ENCODE data around the gene ITM2A.

The ITM2A gene

GRCh38 chrX:79366873-79367749 is at the start of gene ITM2A:
Gene ITM2A (minus strand): TSS chrX:79367334. CDS start chrX:79367215, 119 bp downstream.
- DNase-seq = no peak

GRCh38 chrX:79415056-79415455 is 47.9 kb upstream of the ITM2A start:
- DNase-seq = no peak

DNA sequence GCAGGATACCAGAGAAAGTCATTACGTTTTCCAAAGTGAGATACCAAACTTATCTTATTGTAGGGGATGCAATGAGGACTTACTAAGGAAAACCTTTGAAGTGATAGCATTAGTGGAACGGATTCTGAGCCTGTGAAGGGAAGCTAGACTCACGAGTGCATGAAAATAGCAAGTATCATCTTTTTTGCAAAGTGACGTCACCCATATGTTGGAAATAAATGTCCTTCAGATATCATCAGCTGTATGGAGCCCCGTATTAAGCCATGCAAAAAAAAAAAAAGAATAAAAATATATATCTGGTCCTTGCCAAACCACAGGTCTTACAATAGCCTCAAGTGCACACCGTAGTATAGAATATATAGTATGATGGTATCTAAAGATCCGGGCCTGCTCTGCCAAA is 46.8 kb upstream of the ITM2A start:
- DNase-seq = no peak

DNA sequence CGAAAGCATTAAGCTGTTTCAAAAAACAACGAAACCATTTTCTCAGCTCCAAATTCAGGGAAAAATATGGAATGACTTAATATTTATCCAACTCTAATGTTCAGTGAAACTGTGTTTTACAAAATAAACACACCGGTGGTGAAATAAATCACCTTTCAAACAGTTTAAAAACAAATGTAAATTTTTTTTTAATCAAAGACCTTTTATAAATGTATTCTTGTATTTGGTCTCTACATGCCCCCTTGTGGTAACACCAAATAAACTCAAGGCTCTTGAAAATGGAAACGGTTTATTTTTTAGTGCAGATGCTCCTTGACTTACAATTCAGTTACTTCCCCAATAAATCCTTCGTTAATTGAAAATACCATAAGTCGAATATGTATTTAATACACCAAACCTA is 45.8 kb upstream of the ITM2A start:
- no peak for DNase-seq

GRCh38 chrX:79412166-79412565 is 45.0 kb upstream of the ITM2A start:
- DNase-seq = no peak

GRCh38 chrX:79409657-79410056 is 42.5 kb upstream of the ITM2A start:
- DNase-seq = no peak

GRCh38 chrX:79408623-79409322 is 41.6 kb upstream of the ITM2A start:
- no peak for DNase-seq

DNA sequence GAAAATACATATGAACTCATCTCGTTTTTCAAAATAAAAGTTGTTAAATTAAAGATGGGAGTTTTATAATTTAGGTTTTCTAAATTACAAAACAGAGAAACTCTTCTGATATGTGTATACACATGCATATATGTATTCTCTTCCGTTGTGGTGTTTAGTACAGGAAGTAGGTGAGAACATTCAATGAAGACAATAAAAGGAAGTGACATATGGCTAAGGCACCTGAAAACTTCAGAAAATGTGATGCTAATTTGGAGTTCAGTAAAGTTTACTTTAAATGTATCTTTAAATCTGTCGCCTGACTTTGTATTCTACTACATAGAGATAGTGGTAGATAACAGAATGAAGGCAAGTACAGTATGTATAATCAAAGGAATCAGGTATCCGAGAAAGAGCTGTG is 33.5 kb upstream of the ITM2A start:
- DNase-seq = no peak

DNA sequence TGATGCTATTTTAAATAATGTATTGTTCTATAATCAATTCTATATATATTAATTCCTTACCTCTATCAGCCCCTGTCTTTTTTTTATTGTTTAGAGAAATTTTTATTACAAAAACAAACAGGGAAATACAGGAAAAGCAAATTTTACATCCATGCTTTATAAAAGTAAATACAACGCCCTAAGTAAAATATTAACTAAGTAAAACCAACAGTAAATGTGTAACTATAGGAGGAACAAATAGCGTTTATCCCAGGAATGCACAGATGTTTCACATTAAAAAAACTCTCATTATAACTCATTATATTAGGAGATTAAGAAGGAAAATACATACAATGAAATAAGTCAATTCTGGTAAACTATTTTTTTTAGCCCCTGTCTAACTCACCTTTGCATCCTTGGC is 8.2 kb upstream of the ITM2A start:
- no peak for DNase-seq

DNA sequence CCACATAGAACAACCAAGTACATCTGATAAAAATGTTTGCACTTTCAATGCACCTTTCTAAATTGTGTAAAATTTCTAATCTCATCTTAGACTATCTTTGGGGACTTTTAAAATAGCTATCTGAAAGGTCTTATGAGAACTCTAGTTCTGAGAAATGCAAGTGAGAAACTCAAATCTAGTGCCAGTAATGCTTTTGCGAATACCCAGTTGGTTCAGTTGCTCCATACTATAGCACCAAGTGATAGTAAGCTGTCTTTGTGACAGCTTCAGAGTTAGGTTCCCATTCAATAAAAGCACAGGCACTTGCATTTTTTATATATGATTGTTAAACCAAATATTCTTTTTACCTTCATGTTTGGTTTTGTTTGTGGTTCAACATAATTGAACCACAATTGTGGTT is 4.5 kb upstream of the ITM2A start:
- DNase-seq = no peak

- DNase-seq = no peak
Observed at GRCh38 chrX:79371101-79371500, 4.0 kb upstream of the ITM2A start.

- DNase-seq = no peak
Observed at GRCh38 chrX:79369871-79370270, 2.7 kb upstream of the ITM2A start.

- DNase-seq = no peak
Observed at GRCh38 chrX:79368441-79368840, 1.3 kb upstream of the ITM2A start.

DNA sequence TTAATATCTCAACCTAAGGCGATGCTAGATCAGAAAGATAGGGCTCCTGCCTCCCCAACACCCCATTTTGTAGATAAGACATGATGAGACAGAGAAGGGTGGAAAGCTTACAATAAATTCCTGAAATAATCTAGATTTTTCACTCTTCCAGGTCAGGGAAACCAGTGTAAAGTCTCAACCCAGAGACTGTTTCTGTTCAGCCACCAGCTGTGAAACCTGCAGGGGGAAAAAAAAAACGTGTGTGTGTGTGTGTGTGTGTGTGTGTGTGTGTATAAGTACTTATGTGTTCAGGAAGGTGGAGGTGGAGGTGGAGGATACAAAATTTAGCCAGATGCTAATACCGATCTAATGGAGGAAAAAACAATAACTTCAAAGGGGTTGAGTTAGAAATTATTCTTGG is 773 bp upstream of the ITM2A start:
- no peak for DNase-seq

DNA sequence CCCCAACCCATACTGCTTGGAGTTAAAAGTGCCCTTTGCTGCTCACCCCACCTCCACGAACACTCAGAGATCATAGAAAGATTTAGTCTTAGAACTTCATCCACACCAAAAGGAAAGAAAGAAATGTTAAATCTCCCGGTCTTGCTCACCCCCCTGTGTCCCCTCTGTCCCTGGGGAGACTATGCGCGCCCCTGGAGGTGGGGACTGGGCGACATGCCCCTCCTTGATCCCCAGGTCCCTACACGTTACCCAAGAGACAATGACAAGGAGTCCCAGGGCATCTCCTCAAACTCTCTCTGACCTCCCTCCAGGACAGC is 620 bp downstream of the ITM2A start:
- no peak for DNase-seq

DNA sequence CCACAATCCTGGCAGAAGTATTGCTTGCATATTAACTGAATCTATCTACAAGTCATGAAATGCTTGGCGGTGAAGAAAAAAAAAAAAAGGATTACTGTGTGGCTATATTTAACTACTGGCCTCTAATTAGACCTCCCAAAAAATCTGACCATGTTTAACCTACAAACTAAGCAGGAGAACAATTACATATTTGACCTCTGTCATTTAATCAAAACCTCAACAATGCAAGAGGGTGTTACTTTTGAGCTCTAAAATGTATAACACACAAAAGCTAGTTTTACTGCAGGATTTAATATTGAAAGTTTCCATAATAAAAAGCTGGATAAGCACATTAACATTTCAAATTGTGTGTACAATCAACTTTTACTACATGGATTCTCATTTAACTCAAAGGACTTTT is 1.5 kb downstream of the ITM2A start:
- DNase-seq = no peak

DNA sequence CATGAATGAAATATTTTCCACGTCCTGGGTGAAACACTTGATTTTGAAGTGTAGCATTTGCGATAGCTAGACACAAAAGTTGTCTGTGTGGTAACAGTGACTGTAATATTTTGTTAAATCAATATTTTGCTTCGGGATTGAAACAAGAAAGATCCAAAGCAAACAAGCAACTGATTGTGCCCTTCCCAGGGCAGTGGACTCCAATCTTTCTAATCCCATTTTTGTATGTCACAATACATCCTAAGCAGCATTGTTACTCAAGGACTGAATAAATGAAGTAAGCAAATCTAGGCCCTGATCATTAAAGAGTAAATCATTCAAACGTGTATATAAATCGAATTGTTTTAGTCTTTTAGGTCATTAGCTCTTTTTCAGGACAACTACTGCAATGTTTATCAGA is 2.8 kb downstream of the ITM2A start:
- DNase-seq = no peak

GRCh38 chrX:79361192-79361870 is 5.8 kb downstream of the ITM2A start:
- no peak for DNase-seq

DNA sequence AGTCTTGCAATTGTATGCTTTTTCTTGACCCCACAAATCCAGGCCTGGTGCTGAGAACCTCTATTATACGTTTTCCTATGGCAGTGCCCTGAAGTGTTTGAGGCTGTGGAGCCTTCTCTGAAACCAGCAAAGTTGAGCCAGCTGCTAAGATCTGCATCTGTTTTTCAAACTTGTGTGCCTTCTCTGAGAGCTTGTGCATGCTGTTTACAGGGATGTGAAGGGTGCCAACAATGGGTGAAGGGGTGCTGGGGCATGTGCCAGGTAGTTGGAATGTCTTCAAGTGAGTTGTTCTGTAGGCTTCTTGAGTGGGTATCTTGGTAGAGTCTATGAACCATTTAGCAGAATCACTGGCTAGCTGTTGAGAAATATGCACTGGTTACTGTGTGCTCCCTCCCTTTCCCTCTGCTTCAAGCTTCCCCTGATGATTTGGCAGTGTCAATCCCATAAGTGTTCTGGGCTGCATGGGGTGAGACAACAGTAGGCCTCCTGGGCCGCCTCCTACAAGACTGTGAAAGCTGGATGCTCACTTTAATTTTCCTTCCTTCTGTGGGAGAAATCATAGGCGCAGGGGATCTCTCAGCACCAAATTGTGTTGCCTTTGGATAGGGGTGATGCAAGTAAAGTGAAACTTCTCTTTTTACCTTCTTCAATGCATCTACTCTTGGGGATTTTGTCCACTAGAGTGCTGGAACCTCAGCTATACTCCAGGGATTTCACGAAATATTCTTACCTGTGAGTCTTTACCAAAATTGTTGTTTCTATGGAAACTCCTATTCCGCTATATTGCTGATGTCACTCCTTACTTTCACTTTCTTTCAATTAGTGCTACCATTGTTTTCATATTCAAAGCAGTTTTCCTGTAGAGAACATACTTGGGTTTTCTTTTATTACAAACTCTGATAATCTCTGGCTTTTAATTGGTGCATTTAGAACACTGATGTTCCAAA is 30.0 kb downstream of the ITM2A start:
- no peak for DNase-seq

DNA sequence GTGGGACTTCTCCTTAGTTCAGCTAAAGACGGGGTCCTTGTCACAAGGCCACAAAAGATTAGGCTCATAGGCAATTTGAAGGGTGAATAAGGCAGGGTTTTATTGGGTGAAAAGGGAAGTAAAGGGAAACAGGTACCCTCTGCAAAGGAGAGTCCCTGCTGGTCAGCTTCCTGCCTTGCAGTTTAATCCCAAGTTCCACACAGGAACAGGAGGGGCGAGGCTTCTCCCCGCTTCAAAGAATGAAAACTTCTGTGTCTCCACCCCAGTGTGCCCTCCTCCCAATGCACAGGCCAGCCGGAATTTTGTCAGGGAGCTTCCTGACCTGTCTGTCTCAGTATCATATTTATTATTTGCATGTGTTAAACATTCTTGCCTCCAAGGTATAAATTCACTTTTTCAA is 37.1 kb downstream of the ITM2A start:
- DNase-seq = no peak

DNA sequence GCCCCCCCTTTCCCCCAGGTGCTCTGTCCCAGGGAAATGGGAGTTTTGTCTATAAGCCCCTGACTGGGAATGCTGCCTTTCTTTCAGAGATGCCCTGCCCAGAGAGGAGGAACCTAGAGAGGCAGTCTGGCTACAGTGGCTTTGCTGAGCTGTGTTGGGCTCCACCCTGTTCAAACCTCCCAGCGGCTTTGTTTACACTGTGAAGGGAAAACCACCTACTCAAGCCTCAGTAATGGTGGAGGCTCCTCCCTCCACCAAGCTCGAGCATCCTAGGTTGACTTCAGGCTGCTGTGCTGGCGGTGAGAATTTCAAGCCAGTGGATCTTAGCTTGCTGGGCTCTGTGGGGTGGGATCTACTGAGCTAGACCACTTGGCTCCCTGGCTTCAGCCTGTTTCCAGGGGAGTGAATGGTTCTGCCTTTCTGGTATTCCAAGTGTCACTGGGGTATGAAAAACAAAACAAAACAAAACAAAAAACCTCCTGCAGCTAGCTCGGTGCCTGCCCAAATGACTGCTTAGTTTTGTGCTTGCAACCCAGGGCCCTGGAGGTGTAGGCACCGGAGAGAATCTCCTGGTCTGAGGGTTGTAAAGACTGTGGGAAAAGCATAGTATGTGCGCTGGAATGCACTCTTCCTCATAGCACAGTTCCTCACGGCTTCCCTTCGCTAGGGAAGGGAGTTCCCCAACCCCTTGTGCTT is 41.7 kb downstream of the ITM2A start:
- no peak for DNase-seq
